Activated T-cell treated with anti-CD3 and anti-CD28 coated beads for 48 hours (primary cell): ENCODE data around the gene TTC34.

Experiments
- DNase-seq: peaks from one replicate; pipeline ENCODE4 v3.0.0-alpha.2; 2020; ENCODE audit warnings: low read depth

Gene TTC34

DNA sequence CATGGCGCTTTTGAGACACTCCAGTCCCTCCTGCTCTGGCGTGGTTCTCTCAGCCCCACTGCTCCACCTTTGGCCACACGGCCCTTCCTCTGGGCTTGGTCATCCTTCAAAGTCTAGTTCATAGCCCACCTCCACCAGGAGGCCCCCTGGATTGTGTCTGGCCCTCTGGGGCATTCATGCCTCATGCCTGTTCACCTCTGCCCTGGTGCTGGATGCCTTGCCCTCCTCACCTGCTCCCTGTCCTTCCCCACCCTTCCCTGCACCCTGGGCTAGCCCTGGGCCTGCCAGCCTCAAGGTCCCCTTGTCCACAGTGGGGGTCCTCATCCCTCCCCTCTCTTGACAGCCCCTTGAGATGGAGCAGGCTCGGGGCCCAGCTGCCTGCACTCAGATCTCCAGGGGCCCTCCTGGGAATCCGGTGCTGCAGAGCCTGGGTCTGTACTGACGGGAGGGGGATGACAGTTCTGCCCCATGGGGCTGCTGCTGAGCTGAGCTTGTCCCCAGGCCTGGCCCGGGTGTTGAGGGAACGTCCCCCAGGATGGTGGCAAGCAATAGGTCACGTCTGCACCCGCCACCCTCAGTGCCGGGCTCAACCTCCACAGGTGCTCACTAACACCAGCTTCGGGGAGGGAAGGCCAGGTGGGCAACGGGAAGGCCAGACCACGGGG lies 196.5 kb downstream of the TTC34 start:
- DNase-seq = no peak

DNA sequence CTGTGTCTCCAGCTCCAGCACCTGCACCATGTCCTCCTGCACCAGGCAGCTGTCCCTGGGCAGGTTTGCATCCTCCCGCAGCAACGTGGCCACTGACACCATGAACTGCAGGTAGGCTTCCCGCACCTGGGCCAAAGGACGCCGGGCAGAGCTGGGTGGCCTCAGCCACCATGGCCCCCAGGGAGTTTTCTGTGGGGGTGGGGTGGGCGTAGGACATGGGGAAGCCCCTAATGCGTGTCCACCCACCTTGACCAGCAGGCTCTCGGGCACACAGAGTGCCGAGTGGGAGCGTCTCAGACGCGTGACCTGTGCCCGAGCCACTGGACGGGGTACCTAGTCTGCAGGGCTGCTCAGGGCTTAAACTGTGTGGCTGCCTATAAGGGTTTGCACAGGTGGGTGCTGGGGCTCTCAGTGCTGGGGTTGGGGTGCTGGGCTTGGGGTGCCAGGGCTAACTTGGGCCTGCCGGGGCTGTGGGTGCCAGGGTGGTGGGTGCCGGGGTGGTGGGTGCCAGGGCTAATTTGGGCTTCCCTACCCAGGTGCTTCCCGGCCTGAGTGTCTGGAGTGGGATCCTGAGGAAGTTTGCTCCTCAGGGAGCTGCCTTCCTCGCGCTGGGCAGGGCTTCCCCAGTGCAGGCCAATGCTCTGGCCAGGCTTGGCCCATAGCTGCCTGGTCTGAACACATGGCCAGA lies 197.2 kb downstream of the TTC34 start:
- no peak for DNase-seq

DNA sequence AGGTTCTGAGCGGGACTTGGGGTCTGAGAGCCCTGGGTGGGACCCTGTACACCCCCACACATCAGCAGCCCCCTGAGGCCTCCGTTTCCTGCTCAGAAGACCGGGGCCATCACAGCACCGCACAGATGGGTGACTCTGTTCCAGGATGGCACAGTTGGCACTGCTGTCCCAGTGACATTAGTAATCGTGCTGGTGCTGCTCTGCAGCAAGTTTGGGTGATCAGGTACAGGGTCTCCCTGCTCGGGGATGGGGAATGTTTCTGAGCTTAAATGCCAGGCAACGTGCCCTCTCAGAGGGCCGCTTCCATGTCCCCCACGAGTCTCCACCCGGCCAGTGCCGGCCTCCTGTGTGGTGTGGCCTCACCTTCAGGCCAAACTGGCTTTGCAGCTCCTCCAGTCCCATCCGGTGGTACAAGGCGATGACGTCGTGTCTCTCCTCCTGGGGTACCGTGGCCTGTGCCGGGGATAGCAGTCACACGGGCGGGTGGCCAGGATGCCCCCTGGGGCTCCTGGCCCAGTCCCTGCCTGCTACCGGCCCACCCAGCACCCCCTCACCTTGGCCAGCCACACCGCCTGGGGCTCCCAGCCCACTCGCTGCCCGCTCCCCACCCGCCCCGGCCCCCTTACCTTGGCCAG lies 197.9 kb downstream of the TTC34 start:
- no peak for DNase-seq

DNA sequence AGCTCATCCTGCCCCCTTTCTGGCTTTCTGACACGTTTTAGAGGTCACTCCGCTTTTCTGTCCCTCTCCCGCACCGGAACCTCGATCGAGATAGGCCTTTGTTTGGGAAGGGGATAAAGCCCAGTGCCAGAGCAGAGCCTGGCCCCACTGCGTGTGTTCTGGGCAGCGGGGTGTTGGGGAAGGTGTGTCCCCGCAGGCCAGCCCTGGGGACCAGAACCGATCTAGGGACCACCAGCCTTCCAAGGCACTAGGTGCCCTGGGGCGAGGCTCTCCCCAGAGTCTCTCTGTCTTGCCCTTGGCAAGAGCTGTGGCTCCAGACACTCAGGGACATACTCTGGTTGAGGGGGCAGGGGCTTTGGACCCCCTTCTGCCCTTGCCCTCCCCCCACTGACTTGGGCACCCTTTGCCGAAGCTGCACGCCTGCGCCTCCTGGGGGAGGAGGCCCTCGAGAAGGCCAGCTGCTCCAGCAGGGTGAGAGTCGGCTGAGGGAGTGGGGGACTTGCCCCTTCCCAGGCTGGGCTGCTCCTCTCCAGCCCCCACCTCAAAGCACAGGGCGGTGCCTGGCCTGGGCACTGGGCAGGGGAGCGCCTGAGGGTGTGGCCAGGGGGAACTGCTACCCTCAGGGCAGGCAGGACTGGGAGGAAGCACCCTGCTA lies 198.5 kb downstream of the TTC34 start:
- DNase-seq = no peak

DNA sequence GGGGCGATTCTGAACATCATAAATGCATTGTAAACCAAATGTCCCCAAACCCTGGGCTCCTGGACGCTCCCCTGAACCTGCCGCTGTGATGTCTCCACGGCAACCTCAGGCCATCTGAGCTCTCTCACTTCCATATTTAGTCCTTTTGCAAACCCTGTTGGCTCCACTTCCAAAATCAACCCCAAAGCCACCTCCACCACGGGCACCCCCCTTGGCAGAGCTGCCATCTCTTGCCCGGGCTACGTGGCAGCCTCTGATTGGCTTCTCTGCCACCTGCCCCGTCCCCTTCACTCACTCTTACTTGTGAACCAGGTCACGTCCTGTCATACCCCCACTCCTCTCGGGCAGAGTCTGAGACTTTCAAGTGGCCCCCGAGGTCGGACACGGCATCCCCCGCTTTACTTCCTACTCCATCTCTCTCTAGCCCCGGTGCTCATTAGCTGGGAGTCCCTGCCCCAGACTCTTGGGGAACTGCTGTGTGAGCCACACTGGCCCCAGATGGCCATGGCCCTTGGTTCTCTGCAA lies 199.1 kb downstream of the TTC34 start:
- DNase-seq = no peak

DNA sequence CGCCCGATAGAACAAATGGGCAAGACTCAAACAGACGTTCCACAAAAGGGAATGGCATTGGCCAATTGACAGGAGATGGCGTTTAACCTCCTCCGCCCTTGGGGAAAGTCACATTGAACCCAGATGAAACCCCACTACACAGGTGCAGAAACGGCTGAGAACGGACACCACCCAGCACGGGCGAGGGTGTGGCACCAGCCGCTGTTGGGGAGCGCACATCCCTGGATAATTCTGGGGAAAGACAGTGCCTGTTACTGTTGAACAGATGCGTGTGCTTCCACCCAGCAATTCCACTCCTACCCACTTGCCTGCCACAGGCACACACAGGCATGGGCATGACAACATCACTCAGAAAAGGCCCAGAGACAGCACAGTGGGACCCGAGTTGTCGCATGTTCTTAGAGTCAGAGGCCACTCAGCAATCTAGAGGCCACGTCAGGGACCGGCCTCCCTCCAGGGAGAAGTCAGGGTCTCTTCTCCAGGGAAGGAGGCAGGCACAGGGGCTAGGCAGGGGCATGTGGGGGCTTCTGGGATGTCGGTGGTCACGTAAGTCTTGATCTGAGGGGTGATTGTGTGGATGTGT lies 199.7 kb downstream of the TTC34 start:
- no peak for DNase-seq

DNA sequence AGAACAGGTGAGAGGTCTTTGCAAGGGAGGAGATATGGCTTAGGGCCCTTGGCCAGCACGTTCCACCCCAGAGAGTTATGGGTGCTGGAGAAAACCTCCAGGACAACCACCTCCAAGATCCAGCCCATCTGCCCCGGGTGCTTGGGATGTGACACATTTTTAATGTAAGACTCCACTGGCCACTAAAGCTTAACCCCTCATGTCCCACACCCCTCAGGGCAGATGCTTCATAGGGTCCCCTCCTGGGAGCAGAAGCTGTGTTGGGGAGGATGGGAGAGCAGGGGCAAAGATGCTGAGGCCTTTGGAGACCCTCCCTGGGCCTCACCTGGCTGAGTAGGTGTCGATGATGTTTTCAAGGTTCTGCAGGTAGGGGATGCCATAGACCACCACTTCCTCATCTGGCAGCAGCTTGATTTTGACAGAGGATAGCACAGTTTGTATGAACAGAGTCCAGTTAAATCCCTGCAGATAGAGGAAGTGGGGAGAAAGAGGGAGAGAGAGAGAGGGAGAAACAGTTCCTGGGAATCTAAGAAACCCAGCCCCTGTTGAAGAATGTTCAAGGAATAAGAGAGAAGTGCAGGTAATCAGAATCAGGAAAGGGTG lies 203.1 kb downstream of the TTC34 start:
- no peak for DNase-seq

DNA sequence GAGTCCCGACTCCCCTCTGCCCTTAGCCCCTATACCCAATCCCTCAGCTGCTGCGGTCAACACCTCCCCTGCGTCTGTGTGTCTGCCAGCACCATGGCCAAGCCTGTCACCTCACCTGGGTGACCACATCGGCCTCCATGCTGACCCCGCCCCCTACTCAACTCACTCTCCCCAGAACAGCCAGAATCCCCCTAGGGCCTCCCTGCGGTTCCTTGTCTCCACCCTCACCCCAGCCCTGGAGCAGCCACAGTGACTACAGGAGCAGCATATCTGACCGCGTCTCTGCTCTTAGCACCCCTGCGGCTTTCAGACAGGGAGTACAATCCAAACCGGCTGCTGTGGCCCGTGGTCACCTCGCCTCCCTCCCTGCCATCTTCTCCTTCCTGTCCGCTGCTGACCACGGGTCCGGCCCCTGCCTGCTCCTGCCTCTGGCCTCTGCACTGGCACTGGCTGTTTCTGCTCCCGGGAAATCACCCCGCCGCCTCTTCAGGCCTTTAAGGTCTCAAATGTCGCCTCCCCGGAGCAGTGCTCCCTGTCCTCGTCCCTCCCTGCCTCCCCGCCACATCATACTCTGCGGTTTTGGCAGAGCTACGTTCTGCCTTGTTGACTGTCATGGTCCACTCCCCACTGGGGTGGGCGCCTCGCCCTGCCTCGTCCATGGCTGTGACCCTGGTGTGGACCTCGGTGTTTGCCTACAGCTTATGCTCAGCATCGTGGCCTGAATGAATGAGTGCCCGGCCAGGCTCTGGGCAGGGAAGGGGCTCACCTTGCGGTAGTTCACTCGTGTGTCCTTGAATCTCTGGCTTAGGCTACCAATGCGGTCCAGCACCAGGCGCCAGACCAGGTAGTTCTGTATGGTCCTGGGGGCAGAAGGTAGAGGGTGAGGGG lies 203.8 kb downstream of the TTC34 start:
- DNase-seq = no peak

DNA sequence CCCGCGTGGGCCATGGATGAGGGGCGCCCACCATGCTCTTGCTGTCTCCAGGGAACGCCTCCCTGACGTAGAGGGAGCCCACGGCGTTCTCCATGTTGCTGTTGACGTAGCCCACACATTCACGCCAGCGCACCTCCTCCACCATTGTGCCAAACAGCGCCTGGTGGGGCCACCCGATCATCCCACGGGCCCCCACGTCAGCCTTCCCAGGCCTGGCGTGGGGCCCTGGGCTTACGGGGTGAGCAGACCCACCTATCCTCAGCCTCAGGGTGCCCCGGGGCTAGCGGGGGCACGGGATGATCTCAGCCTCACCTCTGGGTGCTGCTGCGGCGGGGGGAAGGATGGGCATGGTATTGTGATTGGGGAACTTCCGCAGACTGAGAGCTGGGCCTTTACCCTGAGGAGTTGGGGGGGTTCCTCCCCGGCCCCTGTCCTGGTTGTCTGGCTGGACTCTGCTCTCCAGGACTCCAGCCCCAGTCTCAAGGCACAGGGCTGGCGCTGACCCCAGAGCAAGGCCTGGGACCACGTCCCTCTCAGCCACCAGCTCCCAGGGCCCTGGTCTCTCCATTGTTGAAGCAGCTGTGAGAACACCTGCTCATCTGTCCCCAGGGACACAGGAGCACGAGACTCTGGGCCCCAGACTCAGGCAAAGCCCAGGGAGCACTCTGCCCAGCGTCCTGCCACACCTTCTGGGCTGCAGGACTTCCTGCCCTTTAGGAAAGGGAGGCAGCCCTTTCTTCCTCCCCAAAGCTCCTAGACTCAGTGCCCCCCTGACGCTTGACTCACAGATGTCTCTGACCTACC lies 204.8 kb downstream of the TTC34 start:
- DNase-seq = no peak

DNA sequence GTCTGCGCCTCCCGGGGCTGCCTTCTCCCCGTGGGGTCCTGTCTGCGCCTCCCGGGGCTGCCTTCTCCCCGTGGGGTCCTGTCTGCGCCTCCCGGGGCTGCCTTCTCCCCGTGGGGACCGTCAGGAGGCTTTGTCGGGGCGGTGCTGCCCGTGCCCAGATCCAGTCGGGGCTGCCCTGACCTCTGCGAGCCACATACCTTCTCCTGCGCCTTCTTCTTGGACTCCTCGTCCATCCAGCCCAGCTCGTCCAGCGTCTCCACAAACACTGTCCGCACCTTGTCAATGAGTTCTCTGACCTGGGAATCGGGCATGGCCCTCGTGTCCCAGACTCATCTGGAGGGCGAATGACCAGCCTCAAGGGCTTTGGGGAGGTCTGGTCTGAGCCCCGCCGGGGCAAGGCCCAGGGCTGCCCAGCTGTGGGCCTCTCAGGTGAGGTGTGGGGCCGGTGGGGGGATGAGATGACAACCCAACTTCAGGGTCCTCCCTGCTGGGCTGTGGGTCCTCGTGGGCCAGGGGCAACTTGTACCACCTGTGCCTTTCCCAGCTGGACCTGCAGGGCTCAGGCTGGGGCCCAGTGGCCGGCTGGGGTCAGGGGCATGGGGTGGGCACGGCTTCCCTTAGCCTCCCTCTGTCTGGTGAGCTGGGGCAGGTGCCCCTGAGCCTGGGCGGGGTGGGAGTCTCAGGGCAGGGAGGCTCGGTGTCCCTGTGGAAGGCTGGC lies 205.5 kb downstream of the TTC34 start:
- no peak for DNase-seq

DNA sequence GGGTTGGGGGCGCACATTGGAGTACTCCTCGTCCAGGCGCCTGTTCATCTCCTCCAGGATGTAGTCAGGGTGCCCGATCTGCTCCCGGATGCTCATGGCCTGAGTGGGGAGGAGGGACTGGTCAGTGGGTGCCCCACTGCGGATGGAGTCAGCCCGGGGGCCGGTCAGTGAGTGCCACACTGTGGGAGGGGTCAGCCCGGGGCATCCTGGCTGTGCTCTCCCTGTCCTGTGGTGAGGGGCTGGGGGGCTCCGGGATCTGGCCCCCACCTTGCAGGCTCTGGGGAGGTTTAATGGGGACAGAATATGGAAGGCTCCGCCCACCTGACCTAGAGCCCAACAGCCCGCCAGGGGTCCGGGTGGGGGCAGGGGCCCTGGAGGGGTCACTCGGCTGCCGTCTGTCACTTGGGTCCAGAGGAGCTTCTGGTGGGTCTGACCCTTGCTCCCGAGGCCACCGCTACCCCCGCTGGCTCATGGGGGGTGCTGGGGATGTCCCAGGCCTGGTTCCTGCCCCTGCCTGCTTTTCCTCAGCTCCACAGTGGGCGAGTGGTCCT lies 206.2 kb downstream of the TTC34 start:
- DNase-seq = no peak

DNA sequence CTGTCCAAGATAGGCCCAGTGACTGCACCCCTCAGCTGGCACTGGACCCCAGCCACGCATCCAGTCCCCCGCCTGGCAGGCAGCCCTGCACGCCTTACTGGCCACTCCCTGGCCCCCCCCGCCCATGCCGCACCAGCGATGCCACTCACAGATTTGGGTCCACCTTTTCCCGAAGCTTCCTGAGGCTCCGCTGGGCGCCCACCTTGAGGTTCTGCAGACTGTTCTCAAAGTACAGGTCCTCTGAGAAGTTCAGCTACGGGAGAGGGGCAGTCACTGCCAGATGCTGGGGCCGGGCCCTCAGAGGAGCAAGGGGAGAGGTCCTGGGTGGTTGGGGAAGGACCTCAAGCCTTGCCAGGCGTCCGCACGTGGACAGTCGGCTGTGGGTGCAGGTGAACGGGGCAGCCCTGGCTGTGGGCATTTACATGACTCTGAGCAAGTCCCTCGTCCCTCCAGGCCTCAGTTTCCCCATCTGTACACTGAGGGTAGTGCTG lies 206.8 kb downstream of the TTC34 start:
- no peak for DNase-seq

DNA sequence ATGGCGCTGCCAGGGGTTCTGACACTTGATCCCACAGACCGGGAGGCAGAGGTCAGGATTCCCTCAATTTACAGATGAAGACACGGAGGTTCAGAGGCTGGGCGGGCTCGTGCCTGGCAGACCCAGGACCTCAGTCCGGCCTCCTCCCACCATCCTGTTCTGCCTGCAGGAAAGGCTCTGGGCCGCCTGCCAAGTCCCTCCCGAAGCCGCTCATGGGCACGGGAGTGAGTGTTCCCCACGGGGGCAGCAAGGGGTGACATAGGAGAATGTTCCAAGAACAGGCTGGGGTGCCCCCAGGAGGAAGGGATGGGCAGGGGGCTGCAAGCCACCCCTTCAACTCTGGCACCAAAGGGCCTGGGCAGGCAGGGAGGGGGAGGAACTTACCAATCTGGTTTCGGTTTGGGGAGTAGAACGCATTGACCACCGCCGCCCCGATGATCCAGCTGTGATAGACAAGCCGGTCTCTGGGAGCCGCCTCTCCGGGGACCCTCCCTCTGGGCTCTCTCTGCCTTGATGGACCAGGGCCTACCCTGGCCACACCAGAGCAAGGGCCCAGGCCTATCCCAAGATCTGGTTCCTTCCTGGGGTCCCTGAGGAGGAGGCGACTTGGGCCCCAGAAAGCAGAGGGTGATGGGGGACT lies 207.4 kb downstream of the TTC34 start:
- no peak for DNase-seq

DNA sequence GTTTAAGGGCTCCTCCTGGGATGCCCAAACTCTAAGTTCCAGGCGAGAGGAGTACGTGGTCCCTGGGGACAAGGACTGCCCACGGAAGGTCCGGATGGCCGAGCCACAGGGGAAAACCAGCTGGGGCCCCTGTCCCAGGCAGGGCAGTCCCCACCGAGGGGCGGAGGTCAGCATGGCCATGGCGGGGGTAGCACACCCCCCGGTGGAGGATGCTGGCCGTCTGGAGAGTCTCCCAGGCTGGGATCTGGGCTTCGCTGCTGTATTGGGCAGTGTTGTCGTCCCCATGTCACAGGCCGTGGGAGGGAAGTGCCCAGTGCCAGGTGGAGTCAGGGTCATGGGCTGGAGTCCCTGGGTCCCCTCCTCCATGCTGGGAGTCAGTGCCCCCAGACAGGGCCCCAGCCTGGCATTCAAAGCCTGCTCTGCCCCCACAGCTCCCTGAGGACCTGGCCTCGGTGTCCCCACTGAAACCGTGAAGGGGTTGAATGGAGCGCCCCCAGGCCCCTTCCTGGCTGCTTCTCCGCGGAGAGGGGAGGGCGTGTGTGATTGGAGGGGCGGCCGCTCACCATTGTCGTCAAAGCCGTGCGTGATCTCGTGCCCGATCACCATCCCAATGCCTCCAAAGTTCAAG lies 208.1 kb downstream of the TTC34 start:
- DNase-seq = no peak

DNA sequence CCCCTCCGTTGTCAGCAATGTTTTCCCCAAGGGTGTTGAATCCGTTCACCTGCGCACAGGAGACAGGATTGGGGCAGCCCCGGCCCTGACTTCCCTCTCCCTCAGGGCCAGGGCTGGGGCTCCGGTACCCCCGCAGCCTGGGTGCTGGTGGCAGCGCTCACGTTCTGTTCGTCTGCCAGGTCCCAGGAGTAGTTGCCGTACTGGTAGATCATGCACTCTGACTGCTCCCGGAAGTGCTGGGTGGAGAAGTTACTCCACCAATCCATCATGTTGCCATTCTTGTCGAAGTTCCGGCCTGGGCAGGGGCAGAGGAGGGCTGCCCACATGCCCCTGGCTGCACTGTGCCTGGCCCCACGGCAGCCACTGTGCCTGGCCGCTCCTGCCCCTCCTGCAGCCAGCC lies 208.8 kb downstream of the TTC34 start:
- no peak for DNase-seq

DNA sequence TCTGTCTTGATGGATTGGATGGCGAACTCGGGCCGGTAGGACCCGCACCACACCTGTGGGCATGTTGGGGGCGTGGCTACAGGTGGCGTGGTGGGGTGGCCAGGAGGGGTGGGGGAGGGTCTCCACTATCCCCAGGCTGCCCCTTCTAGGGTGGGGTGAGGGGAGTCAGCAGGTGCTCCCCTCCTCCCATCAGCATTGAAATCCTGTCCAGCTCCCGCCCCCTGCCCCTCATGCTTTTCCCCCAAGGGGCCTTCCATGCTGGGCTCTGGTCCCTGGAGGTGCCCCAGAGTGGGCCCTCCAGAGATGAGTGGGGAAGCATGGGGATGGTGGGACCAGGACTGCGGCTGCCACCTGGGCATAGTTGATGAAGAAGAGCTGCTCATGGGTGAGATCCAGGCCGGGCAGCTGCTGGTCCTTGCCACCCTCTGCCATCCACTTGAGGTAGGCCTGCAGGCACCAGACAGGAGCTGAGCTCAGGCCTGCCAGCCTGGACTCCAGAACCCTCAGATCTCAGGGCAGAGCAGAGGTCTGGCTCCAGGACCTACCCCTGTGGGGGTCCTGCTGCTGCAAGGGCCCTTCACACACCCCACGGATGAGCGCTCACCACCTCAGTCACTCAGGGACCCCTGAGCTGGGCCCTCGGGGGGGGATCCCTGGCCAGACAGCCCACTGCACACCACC lies 209.8 kb downstream of the TTC34 start:
- no peak for DNase-seq

DNA sequence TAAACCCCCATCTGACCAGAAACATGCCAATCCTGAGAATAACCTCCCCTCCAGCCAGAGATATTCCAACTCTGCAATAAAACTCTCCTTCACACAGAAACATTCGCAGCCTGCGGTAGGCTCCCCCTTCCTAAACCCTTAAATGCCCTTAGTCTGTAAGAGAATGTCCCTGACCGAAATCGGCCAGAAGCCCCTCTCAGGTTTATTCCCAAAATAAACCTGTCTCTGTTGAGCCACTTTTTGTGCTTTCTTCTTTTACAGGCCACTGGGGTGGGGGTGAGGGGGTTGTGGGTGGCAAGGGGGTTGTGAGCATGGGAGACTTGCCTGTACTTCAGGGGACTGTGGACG lies 210.3 kb downstream of the TTC34 start:
- no peak for DNase-seq
